GM19099 (cell line): ENCODE data around the gene KCNQ5.

Experiments
- POLR2A ChIP-seq: IDR thresholded peaks from 3 replicates; pipeline ENCODE4 v1.6.1; 2011; ENCODE audit warnings: low read depth; ENCODE audit not compliant: insufficient read length; ENCODE audit errors: extremely low read depth

KCNQ5 gene

DNA sequence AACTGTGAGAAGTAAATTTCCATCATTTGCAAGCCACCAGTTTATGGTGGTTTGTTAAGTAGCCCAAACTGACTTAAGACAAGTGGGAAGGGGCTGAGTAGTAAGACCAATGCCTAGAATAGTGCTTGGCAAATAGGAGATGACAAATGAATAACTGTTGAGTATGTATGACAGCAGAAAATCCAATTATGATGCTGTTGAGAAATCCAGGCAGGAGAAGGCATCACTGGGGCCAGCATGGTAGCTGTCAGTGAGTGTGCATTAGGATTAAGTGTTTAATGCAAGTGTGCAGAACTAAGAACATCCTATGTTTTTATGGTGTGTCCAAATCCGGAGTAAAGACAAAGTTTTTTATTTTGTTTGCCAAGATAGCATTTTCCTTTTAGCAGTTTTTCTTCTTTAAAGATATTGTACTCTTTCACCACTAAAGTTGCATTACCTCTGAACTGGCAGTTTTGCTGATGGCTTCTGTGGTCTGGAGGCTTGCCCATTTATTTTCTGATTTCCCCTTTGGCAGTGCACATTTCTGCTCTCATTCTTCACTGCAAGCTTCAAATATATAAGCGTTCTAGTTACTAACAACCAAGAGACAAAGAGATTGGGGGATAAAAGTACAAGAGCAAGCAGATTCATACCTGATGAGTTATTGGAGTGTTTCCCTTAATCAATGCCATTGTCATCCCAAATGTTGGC, 289.7 kb downstream of the KCNQ5 start:
- no peak for TF ChIP-seq POLR2A

GRCh38 chr6:72913797-72914196, 291.9 kb downstream of the KCNQ5 start:
- TF ChIP-seq POLR2A: no peak

GRCh38 chr6:72916298-72916697, 294.4 kb downstream of the KCNQ5 start:
- TF ChIP-seq POLR2A: no peak

DNA sequence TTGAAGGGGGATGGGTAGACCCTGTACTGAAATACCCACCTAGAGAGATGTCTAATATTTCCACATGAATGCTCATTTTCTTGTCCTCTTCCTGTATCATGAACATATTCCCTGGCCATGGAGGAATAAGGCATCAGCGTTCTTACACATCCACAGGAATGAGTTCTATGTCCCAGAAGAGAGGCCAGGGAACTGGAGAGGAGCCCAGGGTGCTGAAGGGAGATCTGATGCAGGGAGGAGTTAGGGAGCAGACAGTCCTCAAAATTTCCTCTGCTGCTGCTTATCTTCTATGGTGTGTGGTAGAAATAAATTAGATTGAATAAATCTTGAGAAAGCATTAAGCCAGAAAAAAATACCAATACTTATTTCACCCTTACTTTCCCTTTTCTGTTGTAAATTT, 295.0 kb downstream of the KCNQ5 start:
- TF ChIP-seq POLR2A: no peak

- no peak for TF ChIP-seq POLR2A
Measured at GRCh38 chr6:72922401-72922800, 300.5 kb downstream of the KCNQ5 start.

- no peak for TF ChIP-seq POLR2A
Measured at GRCh38 chr6:72925136-72925535, 303.3 kb downstream of the KCNQ5 start.

- TF ChIP-seq POLR2A: no peak
Measured at GRCh38 chr6:72930556-72931132, 308.8 kb downstream of the KCNQ5 start.

DNA sequence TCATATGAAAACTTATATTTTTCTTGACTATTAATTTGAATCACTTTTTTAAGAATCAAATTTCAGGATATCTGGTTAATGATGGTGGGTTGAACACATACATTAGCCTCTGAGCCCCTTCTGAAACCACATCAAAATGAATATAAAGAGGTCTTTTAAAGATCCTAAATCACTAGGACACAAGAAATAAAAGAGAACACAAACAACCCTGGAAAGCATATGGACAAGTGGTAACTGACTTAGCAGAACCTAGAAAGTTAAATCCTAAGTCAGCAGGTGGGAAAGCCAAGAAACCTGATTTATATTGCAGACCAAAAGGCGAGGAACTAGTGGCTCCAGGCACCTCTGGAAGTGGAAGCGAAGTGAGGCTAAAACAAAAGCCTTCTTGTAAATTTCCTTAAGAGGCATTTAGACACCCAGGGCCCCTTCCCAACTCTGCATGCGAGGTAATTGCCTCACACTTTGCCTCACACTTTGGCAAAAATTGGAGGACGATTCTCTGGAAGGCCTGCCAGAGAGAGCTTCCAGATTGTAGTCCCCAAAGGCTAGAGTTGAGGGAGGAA, 309.5 kb downstream of the KCNQ5 start:
- TF ChIP-seq POLR2A: no peak

GRCh38 chr6:72933233-72933632, 311.4 kb downstream of the KCNQ5 start:
- no peak for TF ChIP-seq POLR2A

- no peak for TF ChIP-seq POLR2A
Measured at GRCh38 chr6:72936766-72937559, 315.1 kb downstream of the KCNQ5 start.

GRCh38 chr6:72938104-72938503, 316.2 kb downstream of the KCNQ5 start:
- no peak for TF ChIP-seq POLR2A

DNA sequence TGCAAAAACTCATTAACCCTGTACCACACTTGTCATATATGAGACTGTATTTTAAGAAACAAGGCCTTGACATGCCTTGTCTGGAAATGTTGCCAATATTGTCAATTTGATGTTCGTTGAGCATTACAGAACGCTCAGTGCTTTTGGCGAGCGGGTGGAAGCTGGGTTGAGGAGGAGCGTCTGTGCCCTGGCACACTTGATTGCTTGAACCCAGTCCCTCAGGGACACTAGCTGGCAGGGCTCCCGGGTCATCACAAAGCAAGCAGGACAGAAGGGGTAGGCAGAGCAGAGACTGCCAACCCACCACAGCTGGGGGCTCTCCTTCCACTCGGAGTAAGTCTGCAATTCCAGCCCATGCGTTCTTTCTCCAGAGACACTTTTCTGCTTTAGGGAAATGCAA, 317.1 kb downstream of the KCNQ5 start:
- TF ChIP-seq POLR2A: no peak

GRCh38 chr6:72940265-72940664, 318.4 kb downstream of the KCNQ5 start:
- no peak for TF ChIP-seq POLR2A

DNA sequence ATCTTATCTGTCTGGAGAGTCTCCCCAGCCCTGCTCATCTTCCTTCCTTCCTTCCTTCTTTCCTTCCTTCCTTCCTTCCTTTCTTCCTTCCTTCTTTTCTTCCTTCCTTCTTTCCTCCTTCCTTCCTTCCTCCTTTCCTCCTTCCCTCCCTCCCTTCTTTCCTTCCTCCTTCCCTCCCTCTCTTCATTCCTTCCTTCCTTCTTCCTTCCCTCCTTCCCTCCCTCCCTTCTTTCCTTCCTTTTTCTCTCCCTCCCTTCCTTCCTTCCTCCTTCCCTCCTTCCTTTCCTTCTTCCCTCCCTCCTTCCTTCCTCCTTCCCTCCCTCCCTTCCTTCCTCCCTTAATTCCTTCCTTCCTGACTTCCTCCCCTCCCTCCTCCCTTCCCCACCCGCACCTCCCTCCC, 319.4 kb downstream of the KCNQ5 start:
- no peak for TF ChIP-seq POLR2A

- no peak for TF ChIP-seq POLR2A
Measured at GRCh38 chr6:72941751-72942150, 319.9 kb downstream of the KCNQ5 start.

- TF ChIP-seq POLR2A: no peak
Measured at GRCh38 chr6:72943699-72944098, 321.8 kb downstream of the KCNQ5 start.
